GM18873 (cell line): Measurements from ENCODE around the gene ANKRD55.
A peak's percentile ranks its signal among the peaks of the same experiment; 100 is the strongest.
"Not testable (repeated sequence)": the region's sequence is repeated elsewhere in the genome, so short reads cannot be mapped to it uniquely, and the experiment has no call there.

Experiments
- ATAC-seq: cut with Tn5 transposase; IDR thresholded peaks from one replicate; pipeline ENCODE4 v1.9.1; 2021; ENCODE audit warnings: mild to moderate bottlenecking, moderate library complexity, moderate number of reproducible peaks; ENCODE audit not compliant: unreplicated experiment, low FRiP score

Gene ANKRD55

DNA sequence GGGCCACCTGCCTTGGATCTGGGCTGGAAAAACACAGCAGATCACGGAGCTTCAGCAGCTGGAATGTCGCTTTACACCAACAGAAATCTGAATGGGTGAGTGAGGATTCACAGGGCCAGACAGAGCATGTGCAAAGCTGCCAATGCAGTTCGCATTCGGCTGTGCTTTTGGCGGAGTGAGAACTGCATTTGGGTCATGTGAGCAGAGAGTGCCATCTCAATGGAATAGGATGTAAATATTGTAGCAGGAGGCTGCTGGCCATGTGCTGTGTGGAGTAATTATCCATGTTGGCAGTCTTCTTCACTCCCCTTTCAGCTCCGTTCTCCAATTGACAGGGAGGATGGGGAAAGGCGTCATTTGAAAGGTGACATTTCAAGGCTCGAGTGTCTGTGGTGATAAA lies at the start of gene ANKRD55:
Gene ANKRD55 (minus strand): TSS at position 101 of the 400 bp plus-strand sequence. CDS start 417 bp downstream, outside the sequence.
- ATAC-seq: no peak

DNA sequence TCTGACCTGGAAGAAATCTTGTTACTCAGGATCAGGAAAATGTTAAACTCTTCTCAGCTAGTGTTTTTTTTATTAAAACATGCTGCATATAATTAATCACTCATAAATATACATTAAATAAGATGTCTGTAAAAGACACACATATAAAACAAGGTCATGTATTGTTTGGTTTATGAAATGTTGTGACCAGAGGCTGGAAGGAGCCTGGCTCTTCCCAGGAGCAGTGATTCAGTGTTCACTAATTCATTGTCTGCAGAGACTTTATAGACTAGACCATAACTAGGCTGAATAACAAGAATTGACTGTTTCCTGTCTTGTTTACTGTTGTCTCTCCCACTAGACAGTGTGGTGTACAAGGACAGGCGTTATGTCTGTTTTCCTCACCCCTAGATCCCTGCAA lies 49.1 kb upstream of the ANKRD55 start:
- no peak for ATAC-seq

DNA sequence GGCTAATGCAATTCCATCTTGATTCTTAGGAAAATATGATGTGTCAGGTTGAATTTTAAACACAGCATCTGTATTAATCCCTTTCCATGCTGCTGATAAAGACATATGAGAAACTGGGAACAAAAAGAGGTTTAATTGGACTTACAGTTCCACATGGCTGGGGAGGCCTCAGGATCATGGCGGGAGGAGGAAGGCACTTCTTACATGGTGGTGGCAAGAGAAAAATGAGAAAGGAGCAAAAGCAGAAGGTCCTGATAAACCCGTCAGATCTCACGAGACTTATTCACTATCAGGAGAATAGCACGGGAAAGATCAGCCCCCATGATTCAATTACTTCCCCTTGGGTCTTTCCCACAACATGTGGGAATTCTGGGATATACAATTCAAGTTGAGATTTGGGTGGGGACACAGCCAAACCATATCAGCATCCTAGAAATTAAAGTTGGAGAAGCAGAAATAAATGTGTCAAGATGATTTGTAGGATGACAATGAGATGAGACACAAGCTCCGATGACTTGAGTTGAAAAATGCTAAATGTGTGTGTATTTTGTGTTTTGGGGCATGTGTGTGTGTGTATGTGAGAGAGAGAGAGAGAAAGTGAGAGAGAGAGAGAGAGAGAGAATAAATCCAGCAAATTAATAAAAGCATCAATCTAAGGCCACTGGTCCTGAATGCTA lies 48.5 kb upstream of the ANKRD55 start:
- ATAC-seq: no peak

DNA sequence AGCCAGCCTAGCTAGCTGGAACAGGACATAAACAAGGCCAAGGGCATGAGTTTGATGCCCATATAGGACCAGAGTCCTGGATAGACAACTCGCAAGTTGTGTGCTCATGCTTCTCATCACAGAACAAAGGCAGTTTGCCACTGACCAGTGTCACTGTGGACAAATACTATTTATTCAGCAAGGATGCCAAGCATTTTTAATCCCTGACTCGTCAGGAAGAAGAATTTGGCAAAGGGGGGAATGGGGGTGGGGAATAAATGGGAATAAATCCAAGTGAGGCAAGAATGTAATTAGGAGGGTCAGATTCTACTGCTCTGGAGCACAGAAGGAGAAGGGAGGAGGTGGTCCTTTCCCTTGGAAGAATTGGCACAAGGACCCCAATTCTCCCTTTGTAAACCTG lies 46.8 kb upstream of the ANKRD55 start:
- ATAC-seq: no peak

DNA sequence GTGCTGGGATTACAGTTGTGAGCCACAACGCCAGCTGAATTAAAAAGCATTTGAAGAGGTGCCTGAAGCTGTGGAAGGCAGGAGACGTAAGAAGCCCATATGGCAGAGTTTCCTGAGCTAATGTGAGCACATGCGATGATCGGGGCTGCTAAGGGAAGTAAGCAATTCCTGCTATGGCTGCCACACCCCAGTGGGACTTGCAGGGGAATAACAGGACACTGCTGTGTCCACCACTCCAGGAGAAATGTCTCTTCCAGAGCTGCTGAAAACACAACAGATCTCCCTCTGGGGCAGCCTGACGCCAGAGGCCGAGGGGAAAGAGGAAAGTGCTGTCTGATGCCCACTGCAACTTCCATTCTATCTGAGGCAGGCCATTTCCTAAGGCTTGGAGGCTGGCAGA lies 46.2 kb upstream of the ANKRD55 start:
- ATAC-seq: no peak

DNA sequence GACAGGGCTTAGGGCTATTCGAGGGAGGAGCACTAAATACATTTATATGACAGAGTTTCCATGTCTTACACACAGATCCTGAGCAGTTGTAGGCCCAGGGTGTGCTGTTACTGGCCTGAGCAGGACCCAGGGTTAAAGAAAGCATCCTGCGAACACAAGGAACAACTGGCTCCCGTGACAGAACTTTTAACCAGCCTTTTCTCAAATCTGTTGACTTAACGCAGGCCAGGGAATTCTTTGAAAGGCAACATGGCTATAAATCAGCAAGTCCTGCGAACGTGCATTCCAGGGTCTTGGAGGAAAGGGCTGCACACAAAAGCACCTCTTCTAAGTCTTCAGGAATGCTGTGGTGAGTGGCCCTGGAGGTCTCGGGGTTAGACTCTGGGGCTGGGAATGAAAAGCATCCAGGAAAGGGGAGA lies 45.2 kb upstream of the ANKRD55 start:
- no peak for ATAC-seq

DNA sequence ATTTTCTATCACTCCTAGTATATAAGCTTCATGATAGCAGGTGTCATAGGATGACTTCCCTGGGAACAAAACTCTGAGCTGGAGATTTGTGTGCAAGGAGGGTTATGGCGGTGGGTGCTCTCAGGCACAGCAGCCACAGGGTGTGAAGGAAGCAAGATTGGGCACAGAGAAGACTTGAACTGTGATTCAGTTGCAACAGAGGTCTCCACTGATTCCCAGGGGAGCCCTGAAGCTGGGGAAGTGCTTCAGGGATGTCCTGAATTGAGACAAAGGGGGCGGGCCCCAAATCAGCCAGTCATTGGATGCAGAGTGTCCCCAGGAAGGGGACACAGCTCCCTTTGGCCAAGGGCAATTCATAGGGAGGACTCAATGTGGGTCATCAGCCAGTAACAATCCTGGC lies 44.4 kb upstream of the ANKRD55 start:
- ATAC-seq: no peak

DNA sequence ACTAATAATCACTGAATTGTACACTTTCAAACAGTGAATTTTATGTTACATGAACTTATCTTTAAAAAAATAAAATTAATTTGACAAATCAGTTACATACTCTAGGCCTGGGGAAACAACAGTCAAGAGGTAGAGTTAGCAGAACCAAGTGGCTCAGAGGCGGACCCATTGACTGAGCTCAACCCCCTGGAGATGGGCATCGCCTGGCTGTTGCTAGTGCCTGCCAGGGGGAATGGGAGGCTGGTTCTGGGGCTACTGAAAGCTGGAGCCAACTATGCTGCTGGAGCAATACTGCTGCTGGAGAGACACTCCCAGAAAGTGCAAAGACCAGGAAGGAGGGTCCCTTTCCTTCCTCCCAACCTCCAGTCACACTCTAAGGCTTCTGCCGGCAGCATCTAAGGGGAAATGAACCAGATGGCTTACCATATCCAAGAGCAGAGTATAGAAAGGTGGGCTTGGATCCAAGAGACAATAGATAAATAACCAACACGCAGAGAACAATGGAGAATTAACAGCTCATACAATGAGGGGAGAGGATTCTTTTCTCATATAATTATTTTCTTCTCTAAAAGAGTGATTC lies 40.3 kb upstream of the ANKRD55 start:
- no peak for ATAC-seq

DNA sequence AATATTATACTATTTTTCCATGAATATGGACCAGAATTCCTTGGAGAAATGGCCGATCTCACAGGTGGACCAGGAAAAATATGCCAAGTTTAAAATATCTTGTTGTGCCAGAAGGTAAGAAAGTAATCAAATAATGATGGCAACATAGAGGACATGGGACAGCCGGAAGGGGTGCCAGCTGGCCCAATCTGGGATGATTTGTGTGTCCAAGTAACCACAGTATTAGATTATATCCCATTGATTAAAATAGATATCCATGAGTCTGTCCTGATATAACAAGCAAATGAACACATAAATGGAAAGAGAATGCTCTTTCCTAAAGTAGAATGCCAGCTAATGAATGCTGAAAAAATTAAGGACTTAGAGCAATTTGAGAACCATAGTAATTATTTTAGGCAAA lies 39.6 kb upstream of the ANKRD55 start:
- ATAC-seq: no peak

DNA sequence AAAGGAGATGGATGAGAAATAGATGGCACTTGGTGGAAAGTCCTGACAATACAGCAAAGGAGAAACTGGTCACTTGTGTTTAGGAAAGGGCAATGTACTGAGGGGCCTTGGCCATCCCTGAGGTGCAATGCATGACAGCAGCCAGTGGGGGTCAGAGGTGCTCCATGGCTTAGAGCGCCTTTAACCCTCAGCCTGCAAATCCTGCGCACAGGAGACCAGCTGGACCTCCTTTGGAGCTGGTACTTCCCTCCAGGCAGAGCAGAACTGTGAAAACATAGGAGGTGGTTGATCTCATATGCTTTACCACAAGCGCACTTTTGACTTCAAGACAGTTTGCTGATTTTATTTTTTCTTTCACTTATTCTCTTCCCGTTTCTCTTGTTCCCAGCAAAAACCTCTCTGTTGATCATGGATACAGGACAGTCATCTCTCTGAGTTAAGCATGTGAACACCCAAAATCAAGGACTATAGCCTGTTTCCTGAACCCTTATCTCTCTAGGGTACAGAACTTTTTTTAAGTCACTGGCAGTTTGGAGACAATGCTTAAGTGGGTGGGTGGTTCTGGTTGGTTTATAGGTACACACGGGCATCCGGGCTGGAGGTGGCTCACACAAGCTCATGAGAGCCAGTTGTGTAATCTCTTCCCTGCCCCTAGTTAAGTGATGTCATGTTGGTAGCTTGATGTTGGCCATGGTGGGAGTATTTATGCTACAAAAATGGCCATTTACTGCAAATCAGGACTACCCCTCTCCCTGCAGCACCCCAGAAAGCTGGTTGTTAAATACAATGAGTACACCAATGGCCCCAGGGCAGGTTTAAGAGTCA lies 37.6 kb upstream of the ANKRD55 start:
- peak; percentile 80 for ATAC-seq

DNA sequence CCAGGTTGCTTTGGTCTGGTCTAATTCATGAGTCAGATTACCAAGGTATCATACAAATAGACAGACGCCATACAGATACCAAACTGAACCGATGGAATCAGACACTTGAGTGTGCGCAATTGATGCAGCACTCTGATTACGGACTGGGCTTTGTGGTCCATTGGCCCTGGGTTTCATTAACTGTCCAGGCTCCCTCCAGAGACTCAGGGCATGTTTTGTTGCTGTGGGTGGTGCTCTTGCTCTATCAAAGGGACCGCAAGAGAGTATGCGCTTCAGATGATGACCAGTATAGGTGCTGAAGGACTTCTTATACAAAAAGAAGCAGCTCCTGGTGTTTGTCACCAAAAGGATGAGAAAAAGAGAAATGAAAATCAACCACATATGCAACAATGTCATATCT lies 36.9 kb upstream of the ANKRD55 start:
- no peak for ATAC-seq

DNA sequence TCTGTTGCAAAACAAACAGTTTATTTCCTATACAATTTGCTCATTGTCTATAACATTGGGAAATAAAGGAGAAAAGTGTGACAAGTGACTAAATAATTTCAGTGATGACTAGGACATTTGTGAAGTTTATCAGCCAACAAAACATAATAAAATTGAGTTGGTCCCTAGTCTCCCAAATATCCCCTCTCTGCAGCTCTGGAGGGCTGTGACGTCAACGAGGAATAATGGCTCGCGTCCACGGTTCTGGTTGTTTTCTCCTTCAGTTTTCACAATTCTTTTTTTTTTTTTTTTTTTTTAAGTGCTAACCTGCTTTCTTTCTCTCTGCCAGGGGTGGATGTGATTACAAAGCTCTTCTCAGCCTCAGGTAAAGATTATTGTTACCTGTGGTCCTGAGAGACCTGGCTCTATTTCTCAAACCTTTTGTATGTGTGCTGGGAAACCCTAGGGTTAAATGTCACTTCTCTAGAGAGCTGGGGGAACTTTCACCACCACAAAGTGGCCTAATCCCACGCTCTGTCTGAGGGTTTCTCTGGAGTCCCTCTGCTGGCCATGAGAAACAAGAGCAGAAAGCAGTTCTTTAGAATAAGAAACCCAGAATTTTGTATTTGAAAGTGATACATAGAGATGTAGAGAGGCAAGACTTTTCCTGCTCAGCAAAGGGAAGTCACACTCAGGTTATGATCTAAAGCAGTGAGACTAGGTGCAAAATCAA lies 36.2 kb upstream of the ANKRD55 start:
- no peak for ATAC-seq

DNA sequence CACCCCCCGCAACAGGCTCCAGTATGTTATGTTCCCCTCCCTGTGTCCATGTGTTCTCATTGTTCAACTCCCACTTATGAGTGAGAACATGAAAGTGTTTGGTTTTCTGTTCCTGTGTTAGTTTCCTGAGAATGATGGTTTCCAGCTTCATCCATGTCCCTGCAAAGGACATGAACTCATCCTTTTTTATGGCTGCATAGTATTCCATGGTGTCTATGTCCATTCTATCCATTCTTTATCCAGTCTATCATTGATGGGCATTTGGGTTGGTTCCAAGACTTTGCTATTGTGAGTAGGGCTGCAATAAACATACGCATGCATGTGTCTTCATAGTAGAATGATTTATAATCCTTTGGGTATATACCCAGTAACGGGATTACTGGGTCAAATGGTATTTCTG lies 35.6 kb upstream of the ANKRD55 start:
- not testable (repeated sequence) for ATAC-seq

DNA sequence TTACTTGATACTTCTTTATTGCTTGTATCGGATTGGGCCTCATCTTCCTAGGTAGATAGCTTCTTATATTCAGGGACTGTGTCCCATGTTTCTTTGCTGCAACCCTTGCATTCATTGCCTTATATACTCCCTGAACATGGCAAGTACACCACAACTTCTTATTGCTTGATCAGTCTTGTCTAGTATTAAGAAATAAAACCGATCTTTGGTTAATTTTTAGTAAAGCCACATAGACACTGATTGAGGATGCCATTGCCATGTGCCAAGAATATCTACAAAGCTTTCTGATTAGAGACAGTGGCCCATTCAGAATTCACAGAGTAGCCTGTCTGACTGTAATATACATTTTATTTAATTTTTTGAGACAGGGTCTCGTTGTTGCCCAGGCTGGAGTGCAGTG lies 34.7 kb upstream of the ANKRD55 start:
- no peak for ATAC-seq

DNA sequence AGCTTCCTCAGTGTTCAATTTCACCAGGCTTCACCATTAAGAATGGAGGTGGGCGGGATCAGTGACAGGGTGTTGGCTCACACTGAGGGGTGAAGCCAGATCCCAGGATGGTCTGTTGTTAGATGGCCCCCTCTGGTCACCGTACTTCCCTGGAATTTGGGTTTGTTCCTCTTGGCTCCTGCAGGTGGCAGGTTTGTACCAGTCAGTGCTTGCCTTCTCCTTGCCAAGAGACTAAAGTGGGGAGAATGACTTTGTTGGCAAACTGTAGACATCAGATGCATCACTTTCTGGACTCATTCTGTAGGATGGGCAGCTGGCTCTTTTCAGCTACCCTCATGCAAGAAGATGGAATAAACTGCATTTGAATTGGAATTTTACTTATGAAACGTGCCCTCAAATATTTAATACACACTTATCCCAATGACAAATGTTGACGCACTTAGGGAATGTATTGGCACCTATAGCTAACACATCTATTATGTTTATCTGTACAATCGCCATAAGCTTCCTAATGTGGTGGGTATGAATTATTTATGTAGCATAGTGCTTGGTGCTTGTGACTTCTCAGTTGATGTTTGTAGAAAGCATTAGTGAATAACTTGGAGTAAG lies 31.4 kb upstream of the ANKRD55 start:
- ATAC-seq: no peak

DNA sequence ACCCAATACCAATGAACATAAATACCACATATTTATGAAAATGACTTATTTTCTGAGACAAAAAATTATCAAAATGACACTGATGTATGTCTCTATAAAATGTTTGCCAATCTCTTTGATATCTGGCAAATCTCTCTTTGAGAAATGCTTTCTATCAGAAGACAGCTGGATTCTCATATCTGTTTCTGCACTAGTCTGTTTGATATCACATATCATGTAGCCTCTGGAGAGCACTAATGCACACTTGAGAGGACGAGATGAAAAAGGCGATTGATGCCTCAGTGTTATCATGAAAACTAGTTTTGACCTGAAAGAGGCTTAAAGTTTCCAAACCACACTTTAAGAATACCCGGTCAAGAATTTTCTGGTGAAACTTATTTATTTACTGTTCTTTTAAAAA lies 29.1 kb upstream of the ANKRD55 start:
- no peak for ATAC-seq

DNA sequence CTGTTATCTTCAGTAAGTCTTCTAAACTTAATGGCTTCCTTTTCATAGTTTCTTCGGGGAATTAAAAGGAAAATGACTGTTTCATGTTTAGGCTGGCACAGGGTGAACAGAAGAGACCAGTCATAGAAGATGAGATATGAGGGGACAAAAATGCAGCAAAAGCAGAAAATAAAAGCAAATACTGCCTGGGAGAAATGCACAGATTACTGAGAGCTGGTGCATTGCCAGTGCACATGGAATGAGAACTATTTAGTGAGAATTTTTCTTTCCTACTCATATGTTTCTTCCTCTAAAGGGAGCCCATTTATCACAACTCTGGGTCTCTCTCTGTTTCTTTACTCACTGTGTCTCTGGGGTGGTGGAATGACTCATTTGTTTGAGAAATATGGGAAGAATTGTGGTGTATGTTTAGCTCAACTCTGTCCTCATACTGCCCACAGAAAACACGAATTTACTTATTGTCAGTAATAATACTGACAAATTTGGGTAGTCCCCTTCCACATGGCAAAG lies 25.9 kb upstream of the ANKRD55 start:
- no peak for ATAC-seq

DNA sequence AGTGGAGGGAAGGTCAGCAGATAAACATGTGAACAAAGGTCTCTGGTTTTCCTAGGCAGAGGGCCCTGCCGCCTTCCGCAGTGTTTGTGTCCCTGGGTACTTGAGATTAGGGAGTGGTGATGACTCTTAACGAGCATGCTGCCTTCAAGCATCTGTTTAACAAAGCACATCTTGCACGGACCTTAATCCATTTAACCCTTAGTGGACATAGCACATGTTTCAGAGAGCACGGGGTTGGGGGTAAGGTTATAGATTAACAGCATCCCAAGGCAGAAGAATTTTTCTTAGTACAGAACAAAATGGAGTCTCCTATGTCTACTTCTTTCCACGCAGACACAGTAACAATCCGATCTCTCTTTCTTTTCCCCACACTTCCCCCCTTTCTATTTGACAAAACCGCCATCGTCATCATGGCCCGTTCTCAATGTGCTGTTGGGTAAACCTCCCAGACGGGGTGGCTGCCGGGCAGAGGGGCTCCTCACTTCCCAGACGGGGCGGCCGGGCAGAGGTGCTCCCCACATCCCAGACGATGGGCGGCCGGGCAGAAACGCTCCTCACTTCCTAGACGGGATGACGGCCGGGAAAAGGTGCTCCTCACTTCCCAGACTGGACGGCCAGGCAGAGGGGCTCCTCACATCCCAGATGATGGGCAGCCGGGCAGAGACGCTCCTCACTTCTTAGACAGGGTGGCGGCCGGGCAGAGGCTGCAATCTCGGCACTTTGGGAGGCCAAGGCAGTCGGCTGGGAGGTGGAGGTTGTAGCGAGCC lies 24.8 kb upstream of the ANKRD55 start:
- ATAC-seq: not testable (repeated sequence)

DNA sequence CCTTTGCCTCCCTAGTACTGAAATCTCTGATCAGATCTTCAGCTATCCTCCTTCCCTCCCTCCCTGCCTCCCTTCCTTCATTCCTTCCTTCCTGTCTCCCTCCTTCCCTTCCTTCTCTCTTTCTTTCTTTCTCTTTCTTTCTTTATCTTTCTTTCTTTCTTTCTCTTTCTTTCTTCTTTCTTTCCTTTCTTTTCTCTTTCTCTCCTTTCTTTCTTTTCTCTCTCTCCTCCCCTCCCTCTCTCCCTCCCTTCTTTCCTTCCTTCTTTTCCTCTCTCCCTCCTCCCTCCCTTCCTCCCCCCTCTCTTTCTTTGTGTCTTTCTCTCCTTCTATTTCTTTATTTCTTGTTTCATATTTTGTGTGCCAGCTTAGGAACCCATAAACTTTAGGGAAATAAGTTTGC lies 23.9 kb upstream of the ANKRD55 start:
- no peak for ATAC-seq

DNA sequence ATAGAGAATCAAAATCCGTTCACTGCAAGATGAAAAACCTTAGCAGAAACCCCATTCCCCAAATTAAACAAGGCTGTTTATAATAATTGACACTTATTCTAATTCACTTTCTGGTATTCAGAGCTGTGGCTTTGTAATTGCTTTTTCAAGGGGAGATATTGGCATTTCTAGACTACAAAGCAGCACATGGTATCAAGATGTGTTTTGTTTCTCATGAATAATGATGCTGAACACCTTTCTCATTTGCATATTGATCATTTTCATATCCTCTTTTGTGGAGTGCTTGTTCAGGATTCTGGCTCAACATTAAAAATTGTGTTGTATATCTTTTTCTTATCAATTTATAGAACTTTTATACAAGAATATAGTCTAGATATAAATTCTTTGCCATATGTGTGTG lies 22.4 kb upstream of the ANKRD55 start:
- no peak for ATAC-seq
